ENCODE results near the gene HS1BP3. TPM values are rescaled to one million over a fixed set of nuclear protein-coding genes. Genes with fewer than 3 reads are reported as not detected.

HS1BP3 gene
- total and polyA plus RNA-seq, 2 donors (not counting 3 experiments of a cell fraction or from before 2014, with no cell fraction given), result 27.4 to 33.1 TPM

GRCh38 chr2:20668451-20668850, 17.6 kb upstream of the HS1BP3 start:
- no peak overlapping the region for H3K4me2 ChIP-seq (ENCODE audit: insufficient read depth, low read length)
- peaks cover 48 to 69% of the 10 kb centered on the region in 2 experiments for H3K27me3 ChIP-seq (ENCODE audit: control insufficient read depth in 2 of 2, insufficient read depth in 2 of 2, low read length in 2 of 2)
- intact Hi-C loops (cut with micrococcal nuclease) (loop anchor here (5.0 kb wide), 2 partner anchors 79 to 649 kb away; no protein-coding TSS in a partner anchor), dilution Hi-C loops (cut with MboI; ENCODE audit: extremely low pct_ligation_motif_present, low sequenced_read_pairs) (no loop called here)
- H3K4me1 ChIP-seq (ENCODE audit: control insufficient read depth, extremely low read depth, insufficient read depth, low read length), result peaks cover 16% of the 10 kb centered on the region
- TF ChIP-seq EZH2 (IDR thresholded peaks at IDR 0.05; ENCODE audit: borderline replicate concordance, low read depth, low read length, severe bottlenecking), result no peak
- H4K20me1 ChIP-seq (replicated peaks; ENCODE audit: control insufficient read depth, extremely low read depth, insufficient read depth, low read length), result no peaks in the 10 kb centered on the region
- H3K79me2 ChIP-seq (ENCODE audit: control insufficient read depth, insufficient read depth, low read length), result no peaks in the 10 kb centered on the region
- peaks cover 0 to 2% of the 10 kb centered on the region in 2 experiments for H3K36me3 ChIP-seq (ENCODE audit: control insufficient read depth in 2 of 2, extremely low read depth in 1 of 2, insufficient read depth in 2 of 2, low read length in 2 of 2)
- no peaks in the 10 kb centered on the region for H3K9me1 ChIP-seq (replicated peaks; ENCODE audit: control insufficient read depth, extremely low read depth, insufficient read depth, low read length)
- H2AFZ ChIP-seq (ENCODE audit: low read depth, low read length), result no peak overlapping the region
- peak overlapping the region in 1 of 3 experiments; percentile 46 for H3K4me3 ChIP-seq (replicated peaks in 1 of 3; ENCODE audit: insufficient read depth in 1 of 3, low read depth in 1 of 3, low read length in 3 of 3)
- FAIRE-seq (no peak), DNase-seq (ENCODE audit: low read depth, low spot score) (no peak)
- H3K27ac ChIP-seq (ENCODE audit: insufficient read depth, low read depth, low read length), result no peak overlapping the region
- BruUV-seq (replicated peaks), result no TSS peak
- H3K9me3 ChIP-seq (replicated peaks; ENCODE audit: control insufficient read depth, insufficient read depth, low read length), result no peaks in the 10 kb centered on the region
- H3K9ac ChIP-seq (replicated peaks; ENCODE audit: extremely low read depth, insufficient read depth, low read length), result no peak overlapping the region
- POLR2A ChIA-PET, result no interaction called here
- CTCF ChIA-PET, result interaction anchor here (0.9 to 1.5 kb wide), 2 partner anchors 17 to 24 kb away, joined by 3 to 4 read pairs; no protein-coding TSS in a partner anchor

GRCh38 chr2:20667531-20668401, 16.9 kb upstream of the HS1BP3 start:
- DNase-seq (ENCODE audit: low read depth, low spot score), result no peak
- CTCF ChIA-PET, result interaction anchor here (0.5 to 3.5 kb wide), 6 partner anchors 9 to 270 kb away, joined by 3 to 29 read pairs (median 4); no protein-coding TSS in a partner anchor
- no peak for TF ChIP-seq GATA2 (IDR thresholded peaks at IDR 0.05; ENCODE audit: insufficient read depth, insufficient read length, low read depth, low read length)
- TF ChIP-seq EZH2 (IDR thresholded peaks at IDR 0.05; ENCODE audit: borderline replicate concordance, low read depth, low read length, severe bottlenecking), result no peak
- TF ChIP-seq MYC (IDR thresholded peaks at IDR 0.05; ENCODE audit: low read depth, low read length), result no peak
- TF ChIP-seq JUN (IDR thresholded peaks at IDR 0.05; ENCODE audit: borderline replicate concordance, insufficient read depth, insufficient read length, low read depth), result no peak
- no peak for TF ChIP-seq POLR2AphosphoS5 (IDR thresholded peaks at IDR 0.05; ENCODE audit: insufficient read depth, low read depth, low read length)
- no peak for TF ChIP-seq FOS (IDR thresholded peaks at IDR 0.05; ENCODE audit: borderline replicate concordance, insufficient read depth, low read length)
- TF ChIP-seq MAX (IDR thresholded peaks at IDR 0.05; ENCODE audit: insufficient read depth, insufficient read length), result no peak
- TF ChIP-seq POLR2A (IDR thresholded peaks at IDR 0.05; ENCODE audit: low read depth, low read length), result no peak
- no peak for TF ChIP-seq CTCF (IDR thresholded peaks at IDR 0.05; ENCODE audit: extremely low read depth in 1 of 2, insufficient read depth in 1 of 2, low read depth in 1 of 2, low read length in 2 of 2)
- H3K9ac ChIP-seq (replicated peaks; ENCODE audit: extremely low read depth, insufficient read depth, low read length), result no peak overlapping the region
- no TSS peak for BruUV-seq (replicated peaks)
- H3K4me2 ChIP-seq (ENCODE audit: insufficient read depth, low read length), result peak overlapping the region; percentile 53
- peak overlapping the region; percentile 78 for H2AFZ ChIP-seq (ENCODE audit: low read depth, low read length)
- dilution Hi-C loops (cut with MboI; ENCODE audit: extremely low pct_ligation_motif_present, low sequenced_read_pairs), result no loop called here
- H4K20me1 ChIP-seq (replicated peaks; ENCODE audit: control insufficient read depth, extremely low read depth, insufficient read depth, low read length), result no peaks in the 10 kb centered on the region
- no peaks in the 10 kb centered on the region for H3K9me3 ChIP-seq (replicated peaks; ENCODE audit: control insufficient read depth, insufficient read depth, low read length)
- H3K4me3 ChIP-seq (replicated peaks in 1 of 3; ENCODE audit: insufficient read depth in 1 of 3, low read depth in 1 of 3, low read length in 3 of 3), result peak overlapping the region in 2 of 3 experiments; percentile 23 to 46
- H3K27me3 ChIP-seq (ENCODE audit: control insufficient read depth in 2 of 2, insufficient read depth in 2 of 2, low read length in 2 of 2), result peaks cover 52 to 73% of the 10 kb centered on the region in 2 experiments
- no peaks in the 10 kb centered on the region for H3K9me1 ChIP-seq (replicated peaks; ENCODE audit: control insufficient read depth, extremely low read depth, insufficient read depth, low read length)
- FAIRE-seq, result no peak
- peaks cover 0 to 2% of the 10 kb centered on the region in 2 experiments for H3K36me3 ChIP-seq (ENCODE audit: control insufficient read depth in 2 of 2, extremely low read depth in 1 of 2, insufficient read depth in 2 of 2, low read length in 2 of 2)
- peaks cover 16% of the 10 kb centered on the region for H3K4me1 ChIP-seq (ENCODE audit: control insufficient read depth, extremely low read depth, insufficient read depth, low read length)
- POLR2A ChIA-PET, result no interaction called here
- no peak overlapping the region for H3K27ac ChIP-seq (ENCODE audit: insufficient read depth, low read depth, low read length)
- H3K79me2 ChIP-seq (ENCODE audit: control insufficient read depth, insufficient read depth, low read length), result no peaks in the 10 kb centered on the region
- intact Hi-C loops (cut with micrococcal nuclease), result loop anchor here (5.0 kb wide), 2 partner anchors 80 to 650 kb away; no protein-coding TSS in a partner anchor
